SH-SY5Y (cell line): ENCODE measurements around the gene ZNF778.

Experiments
- GATA2 ChIP-seq: IDR thresholded peaks from 2 replicates; pipeline ENCODE4 v1.6.1; 2011; ENCODE audit warnings: mild to moderate bottlenecking, low read depth, low read length
- GATA3 ChIP-seq: IDR thresholded peaks from 2 replicates; pipeline ENCODE4 v1.6.1; 2011; ENCODE audit warnings: low read depth, mild to moderate bottlenecking, low read length, moderate library complexity

- TF ChIP-seq GATA3 (no peak), GATA2 (no peak)
These were observed 63.7 kb downstream of the ZNF778 start for GRCh38 chr16:89281189-89281577.
